Articular chondrocyte of knee joint (primary cell): ENCODE results near the gene FZD2. TPM values are rescaled to one million over a fixed set of nuclear protein-coding genes. Genes with fewer than 3 reads are reported as not detected.

Experiments used
- total RNA-seq: library from RNA; depleted of rRNA; stranded (reverse); fragments of >200 nt; gene quantifications from 2 replicates; pipeline ENCODE4 v1.2.3, GENCODE V29; 2012

FZD2 gene
- total RNA-seq = 0.91 and 1.7 TPM in 2 replicates

GRCh38 chr17:44556832-44557606 lies at the start of gene FZD2:
Gene FZD2, plus strand, starts transcription at chr17:44557484. Its CDS starts 205 bp downstream, at chr17:44557689.

Other genes with a start within 250 kb of the FZD2 start
- 0.13 TPM in 1 of 2 replicates, not detected in the other for gene RUNDC3A, start 248.9 kb upstream of the FZD2 start, total RNA-seq
- 48.6 and 53.6 TPM in 2 replicates for gene SLC25A39, start 232.7 kb upstream of the FZD2 start, total RNA-seq
- gene GRN, start 212.2 kb upstream of the FZD2 start, total RNA-seq = 104 and 131 TPM in 2 replicates
- 0.91 and 1.2 TPM in 2 replicates for gene FAM171A2, start 193.6 kb upstream of the FZD2 start, total RNA-seq
- 0.11 and 0.39 TPM in 2 replicates for gene ITGA2B, start 167.8 kb upstream of the FZD2 start, total RNA-seq
- 35.5 and 41.2 TPM in 2 replicates for gene GPATCH8, start 54.1 kb upstream of the FZD2 start, total RNA-seq
- gene MEIOC, start 99.0 kb downstream of the FZD2 start, total RNA-seq = under 0.01 and 0.11 TPM in 2 replicates
- gene CCDC43, start 132.3 kb downstream of the FZD2 start, total RNA-seq = 43.8 and 45.2 TPM in 2 replicates
- gene DBF4B, start 151.2 kb downstream of the FZD2 start, total RNA-seq = 3.5 and 4.4 TPM in 2 replicates
- gene ADAM11, start 201.5 kb downstream of the FZD2 start, total RNA-seq = under 0.01 and 0.13 TPM in 2 replicates